Measurements from ENCODE around the gene DSG3. TPM values are rescaled to one million over a fixed set of nuclear protein-coding genes. Genes with fewer than 3 reads are reported as not detected.

Gene DSG3, protein sequence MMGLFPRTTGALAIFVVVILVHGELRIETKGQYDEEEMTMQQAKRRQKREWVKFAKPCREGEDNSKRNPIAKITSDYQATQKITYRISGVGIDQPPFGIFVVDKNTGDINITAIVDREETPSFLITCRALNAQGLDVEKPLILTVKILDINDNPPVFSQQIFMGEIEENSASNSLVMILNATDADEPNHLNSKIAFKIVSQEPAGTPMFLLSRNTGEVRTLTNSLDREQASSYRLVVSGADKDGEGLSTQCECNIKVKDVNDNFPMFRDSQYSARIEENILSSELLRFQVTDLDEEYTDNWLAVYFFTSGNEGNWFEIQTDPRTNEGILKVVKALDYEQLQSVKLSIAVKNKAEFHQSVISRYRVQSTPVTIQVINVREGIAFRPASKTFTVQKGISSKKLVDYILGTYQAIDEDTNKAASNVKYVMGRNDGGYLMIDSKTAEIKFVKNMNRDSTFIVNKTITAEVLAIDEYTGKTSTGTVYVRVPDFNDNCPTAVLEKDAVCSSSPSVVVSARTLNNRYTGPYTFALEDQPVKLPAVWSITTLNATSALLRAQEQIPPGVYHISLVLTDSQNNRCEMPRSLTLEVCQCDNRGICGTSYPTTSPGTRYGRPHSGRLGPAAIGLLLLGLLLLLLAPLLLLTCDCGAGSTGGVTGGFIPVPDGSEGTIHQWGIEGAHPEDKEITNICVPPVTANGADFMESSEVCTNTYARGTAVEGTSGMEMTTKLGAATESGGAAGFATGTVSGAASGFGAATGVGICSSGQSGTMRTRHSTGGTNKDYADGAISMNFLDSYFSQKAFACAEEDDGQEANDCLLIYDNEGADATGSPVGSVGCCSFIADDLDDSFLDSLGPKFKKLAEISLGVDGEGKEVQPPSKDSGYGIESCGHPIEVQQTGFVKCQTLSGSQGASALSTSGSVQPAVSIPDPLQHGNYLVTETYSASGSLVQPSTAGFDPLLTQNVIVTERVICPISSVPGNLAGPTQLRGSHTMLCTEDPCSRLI
- 0.06 and 0.07 TPM in 2 replicates for total RNA-seq (2021; fragmentation: NEBNext Ultra II Directional; extraction: Animal tissue kit (Norgen Biotek cat#: 25700))
- polyA plus RNA-seq (2011; rRNA removed): 0.02 and 0.03 TPM in 2 replicates
- 0.05 TPM for polyA plus RNA-seq (2011; cell fraction: cytosol; rRNA removed)
- 0.03 TPM for polyA plus RNA-seq (2011; cell fraction: nucleus; rRNA removed)
- 0.03 to 0.05 TPM in 2 of 4 replicates, not detected in the others for polyA plus RNA-seq (2012, experiment 1 of 2)
- not detected for polyA plus RNA-seq (2012, experiment 2 of 2)
- polyA plus RNA-seq (2013, experiment 1 of 2): 0.18 TPM
- polyA plus RNA-seq (2013, experiment 2 of 2): 0.18 TPM
- 0.10 and 0.16 TPM in 2 replicates for polyA minus RNA-seq (2011; rRNA and poly(A)+ RNA removed)
- not detected for polyA minus RNA-seq (2011; cell fraction: cytosol; rRNA and poly(A)+ RNA removed)
- polyA minus RNA-seq (2011; cell fraction: nucleus; rRNA and poly(A)+ RNA removed): not detected
- long read RNA-seq, experiment 1, partial matches to known transcripts: 0 of 1 reads
- long read RNA-seq, experiment 1, other reads (novel, unspliced or antisense): 1 of 1 reads
- long read RNA-seq, experiment 2: 0 reads

DNA sequence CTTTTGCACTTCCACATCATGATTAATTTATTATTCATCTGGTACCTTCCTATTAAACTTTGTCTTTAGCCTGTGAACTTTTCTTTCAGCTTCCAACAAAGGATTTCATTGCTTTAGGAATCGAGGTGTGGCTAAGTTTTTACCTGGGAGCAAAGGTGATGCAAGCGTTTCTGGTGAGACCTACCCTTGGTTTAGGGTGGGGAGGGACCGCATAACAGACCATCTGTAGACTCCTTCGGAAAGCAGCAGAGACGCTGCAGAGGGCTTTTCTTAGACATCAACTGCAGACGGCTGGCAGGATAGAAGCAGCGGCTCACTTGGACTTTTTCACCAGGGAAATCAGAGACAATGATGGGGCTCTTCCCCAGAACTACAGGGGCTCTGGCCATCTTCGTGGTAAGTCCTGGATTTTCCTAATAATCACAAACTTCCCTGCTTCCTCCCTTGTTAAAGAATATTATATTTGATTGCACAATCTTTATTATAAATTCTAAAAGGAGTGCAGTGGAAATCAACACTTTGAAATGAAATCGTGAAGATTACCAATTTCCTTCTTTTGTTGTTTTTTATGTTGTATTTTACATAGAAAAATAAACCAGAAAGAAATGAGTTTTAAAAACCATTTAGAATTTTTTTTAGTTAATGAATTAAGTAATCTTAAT lies at the start of gene DSG3:
TSS of gene DSG3 (plus strand) at position 212 of the 662 bp plus-strand sequence. CDS start at position 349, 137 bp downstream.
- H4K5ac ChIP-seq (ENCODE audit: insufficient read length, low read depth, low read length): no peak within 1 kb of the TSS
- H3K23ac ChIP-seq (ENCODE audit: insufficient read length): no peak within 1 kb of the TSS
- peak within 1 kb of the TSS; percentile 83 for H2AFZ ChIP-seq (ENCODE audit: low read length)
- no peak within 1 kb of the TSS for H2BK5ac ChIP-seq (ENCODE audit: low read depth, low read length)
- H4K8ac ChIP-seq (ENCODE audit: extremely low read depth, insufficient read depth, low read length): no peak within 1 kb of the TSS
- no peaks in the 10 kb centered on the region for H3K9me3 ChIP-seq (ENCODE audit: insufficient read depth in 2 of 2, low read depth in 1 of 2, low read length in 1 of 2)
- no peak within 1 kb of the TSS for H3K4me3 ChIP-seq (ENCODE audit: extremely low read depth in 1 of 4, insufficient read depth in 2 of 4, low read depth in 3 of 4, low read length in 4 of 4)
- H3K4me1 ChIP-seq (replicated peaks in 1 of 4; ENCODE audit: control insufficient read depth in 3 of 4, insufficient read depth in 4 of 4, low read length in 3 of 4): peaks cover 0 to 3% (median 1%) of the 10 kb centered on the region in 4 experiments; a peak in 2 of 7 replicates
- H2BK20ac ChIP-seq (ENCODE audit: low read length): no peak within 1 kb of the TSS
- H4K20me1 ChIP-seq (replicated peaks in 1 of 2; ENCODE audit: control insufficient read depth in 1 of 2, insufficient read depth in 2 of 2, low read length in 2 of 2): no peaks in the 10 kb centered on the region
- H2BK15ac ChIP-seq (ENCODE audit: low read length): no peak within 1 kb of the TSS
- H3K79me1 ChIP-seq (ENCODE audit: low read depth, low read length): no peaks in the 10 kb centered on the region
- no peaks in the 10 kb centered on the region for H3K36me3 ChIP-seq (ENCODE audit: control insufficient read depth in 2 of 4, insufficient read depth in 4 of 4, low read length in 3 of 4)
- H3K27me3 ChIP-seq (replicated peaks in 1 of 4; ENCODE audit: control insufficient read depth in 3 of 4, extremely low read depth in 1 of 4, insufficient read depth in 3 of 4, low read length in 3 of 4): no peaks in the 10 kb centered on the region
- TF ChIP-seq CEBPB (IDR thresholded peaks at IDR 0.05; ENCODE audit: low read depth, low read length) (peak; percentile 32), USF2 (IDR thresholded peaks at IDR 0.05; ENCODE audit: low read length) (no peak)
- H3K14ac ChIP-seq (ENCODE audit: insufficient read length): no peak within 1 kb of the TSS
- no peak within 1 kb of the TSS for H3K18ac ChIP-seq (ENCODE audit: extremely low read depth, low read length)
- no peak within 1 kb of the TSS for H4K91ac ChIP-seq (replicated peaks; ENCODE audit: insufficient read length, low read length)
- DNase-seq (ENCODE audit: low read depth in 1 of 2, low spot score in 2 of 2) (no peak), FAIRE-seq (no peak)
- H3K27ac ChIP-seq (ENCODE audit: low read depth, low read length): no peak within 1 kb of the TSS
- H3K23me2 ChIP-seq (ENCODE audit: low read depth, low read length): no peaks in the 10 kb centered on the region
- POLR2A ChIA-PET (ENCODE audit: partially characterized antibody): no interaction called here
- H3K56ac ChIP-seq (replicated peaks; ENCODE audit: insufficient read length, low read depth, low read length): no peak within 1 kb of the TSS
- H3K9ac ChIP-seq (replicated peaks in 1 of 4; ENCODE audit: extremely low read depth in 1 of 4, low read depth in 3 of 4, low read length in 3 of 4): no peak within 1 kb of the TSS
- no peak within 1 kb of the TSS for H2BK12ac ChIP-seq (ENCODE audit: low read depth, low read length)
- CTCF ChIA-PET (ENCODE audit: partially characterized antibody): interaction anchor here (1.5 kb wide), 1 partner anchor 53 kb away, joined by 3 read pairs; no protein-coding TSS in a partner anchor
- no peak within 1 kb of the TSS for H2AK5ac ChIP-seq (ENCODE audit: low read depth, low read length)
- H3K4me2 ChIP-seq (ENCODE audit: insufficient read depth in 1 of 2, low read depth in 2 of 2, low read length in 2 of 2): no peak within 1 kb of the TSS
- WGBS, 2 experiments (ENCODE audit: extremely low coverage in 1 of 2, insufficient coverage in 1 of 2, insufficient read length in 1 of 2, insufficient replicate concordance in 2 of 2, low coverage in 1 of 2, low lambda C conversion rate in 2 of 2, missing lambda C conversion rate in 1 of 2): 64% methylated on average over 9 of the region's 9 CpGs; no CpG with 5 or more reads in 1 of the 2 experiments
- no peak within 1 kb of the TSS for H2BK120ac ChIP-seq (replicated peaks; ENCODE audit: low read depth, low read length)
- no peak within 1 kb of the TSS for H3K4ac ChIP-seq (replicated peaks; ENCODE audit: insufficient read length, low read depth, low read length)
- no peaks in the 10 kb centered on the region for H3K79me2 ChIP-seq (ENCODE audit: control insufficient read depth in 1 of 2, insufficient read depth in 2 of 2, low read length in 2 of 2)

Measured in H1 (cell line).